Tibial nerve (tissue), 4 donors: ENCODE results near the gene NDUFS8. TPM values are rescaled to one million over a fixed set of nuclear protein-coding genes. Genes with fewer than 3 reads are reported as not detected.

Experiments used
- DNase-seq, 2 donors: peaks; one replicate each; pipeline ENCODE4 v3.0.0-alpha.2; 2019; ENCODE audit warnings: low spot score in 2 of 2
- H3K27ac ChIP-seq, 4 donors: fragments of 200-600 bp; sonication (generic) in 3 of 4; one replicate each; pipeline ENCODE4 v1.5.1; 2017 to 2019; ENCODE audit warnings: mild to moderate bottlenecking in 1 of 4
- H3K27me3 ChIP-seq, 2 donors: fragments of 200-600 bp; sonication (generic) in 1 of 2; one replicate each; pipeline versions ENCODE4 v1.5.1 to v1.6.0; 2017 to 2019
- H3K36me3 ChIP-seq, 3 donors: fragments of 200-600 bp; sonication (generic); one replicate each; pipeline ENCODE4 v1.5.1; 2018 to 2019
- H3K4me1 ChIP-seq, 4 donors: fragments of 200-600 bp; sonication (generic) in 3 of 4; one replicate each; pipeline ENCODE4 v1.5.1; 2017 to 2019
- H3K4me3 ChIP-seq, 4 donors: fragments of 200-600 bp; sonication (generic) in 3 of 4; one replicate each; pipeline ENCODE4 v1.5.1; 2017 to 2019; ENCODE audit warnings: mild to moderate bottlenecking in 1 of 4, moderate library complexity in 1 of 4
- H3K9me3 ChIP-seq, 4 donors: fragments of 200-600 bp; sonication (generic) in 3 of 4; one replicate each; pipeline ENCODE4 v1.5.1; 2017 to 2019
- CTCF ChIP-seq, 5 experiments: fragments of 200-600 bp in 3 of 5; fragments of 450-650 bp in 2 of 5; sonication (generic) in 3 of 5; IDR thresholded peaks; one replicate each; pipeline ENCODE4 v1.5.1; 2016 to 2019; ENCODE audit warnings: antibody characterized with exemption in 5 of 5, mild to moderate bottlenecking in 3 of 5, moderate library complexity in 2 of 5
- EP300 ChIP-seq, 2 donors: sonication (generic); formaldehyde crosslinking; IDR thresholded peaks; one replicate each; pipeline ENCODE4 v1.6.1; 2017; ENCODE audit warnings: antibody characterized with exemption in 2 of 2, mild to moderate bottlenecking in 1 of 2
- POLR2A ChIP-seq, 2 donors: fragments of 450-650 bp; IDR thresholded peaks; one replicate each; pipeline ENCODE4 v1.6.1; 2017; ENCODE audit warnings: antibody characterized with exemption in 2 of 2, mild to moderate bottlenecking in 2 of 2, moderate library complexity in 2 of 2
- WGBS, 2 donors: methylation state at CpG; one replicate each; pipeline ENCODE4 v1.1.5; 2018; 5-methylcytosine and 5-hydroxymethylcytosine counted together
- total RNA-seq, 4 donors: library from RNA; depleted of rRNA; stranded (reverse); fragments of >200 nt; gene quantifications; one replicate each; pipeline ENCODE4 v1.1.0, GENCODE V29; 2016

The NDUFS8 gene
- total RNA-seq, 4 donors from 2014 or later: 143 to 205 (median 180) TPM

- Histone ChIP-seq H3K27me3 (no peaks in the 10 kb centered on the region), H3K9me3 (no peaks in the 10 kb centered on the region), H3K36me3 (peaks cover 0 to 35% (median 0%) of the 10 kb centered on the region in 3 donors), H3K4me1 (peaks cover 0 to 7% (median 3%) of the 10 kb centered on the region in 4 donors), H3K4me3 (no peak overlapping the region), H3K27ac (peak overlapping the region in 2 of 4 donors; percentile 40 to 59)
- whole genome bisulfite sequencing, 2 donors: 92% methylated on average over 29 of the region's 29 CpGs
- no peak for TF ChIP-seq CTCF (IDR thresholded peaks at IDR 0.05)
- no peak for TF ChIP-seq POLR2A (IDR thresholded peaks at IDR 0.05)
- TF ChIP-seq EP300 (IDR thresholded peaks at IDR 0.05): no peak
- no peak for DNase-seq
These were observed 33.0 kb upstream of the NDUFS8 start for GRCh38 chr11:67997475-67997921.

DNA sequence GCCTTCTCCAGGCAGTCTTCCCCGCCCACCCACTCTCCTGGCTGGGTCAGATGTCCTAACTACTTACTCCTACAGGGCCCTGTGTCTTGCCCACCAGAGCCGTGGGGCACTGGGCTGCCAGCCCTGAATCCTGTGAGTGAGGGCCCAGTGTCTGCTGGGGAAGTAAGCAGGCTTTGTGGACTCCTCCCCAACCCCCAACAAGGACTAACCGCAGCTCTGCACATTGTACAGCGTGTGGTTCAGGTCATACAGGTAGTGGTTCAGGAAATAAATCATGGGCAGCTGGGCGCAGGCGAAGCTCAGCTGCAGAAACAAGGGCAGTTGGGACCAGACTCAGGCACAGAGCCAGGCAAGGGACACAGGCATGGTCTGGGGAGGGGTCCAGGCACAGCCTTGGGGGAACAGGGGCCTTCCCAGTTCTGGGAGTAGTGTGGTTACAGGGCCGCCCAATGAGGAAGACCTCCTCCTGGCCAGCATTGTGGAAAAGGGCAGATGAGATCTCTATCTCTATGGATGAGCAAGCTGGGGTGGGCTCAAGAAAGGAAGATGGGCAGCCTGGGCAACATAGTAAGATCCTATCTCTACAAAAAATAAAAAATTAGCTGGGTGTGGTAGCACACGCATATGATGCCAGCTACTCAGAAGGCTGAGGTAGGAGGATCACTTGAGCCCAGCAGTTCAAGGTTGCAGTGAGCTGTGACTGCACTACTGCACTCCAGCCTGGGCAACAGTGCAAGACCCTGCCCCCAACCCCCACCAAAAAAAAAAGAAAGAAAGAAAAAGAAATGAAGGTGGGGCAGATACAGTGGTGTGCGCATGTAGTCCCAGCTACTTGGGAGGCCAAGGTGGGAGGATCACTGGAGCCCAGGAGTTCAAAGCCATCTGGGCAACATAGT is 32.1 kb upstream of the NDUFS8 start:
- H3K36me3 ChIP-seq: peaks cover 0 to 35% (median 0%) of the 10 kb centered on the region in 3 donors
- no peak for DNase-seq
- no peak overlapping the region for H3K27ac ChIP-seq
- 92 to 96% methylated on average over 9 of the region's 9 CpGs for WGBS, 2 donors
- no peak overlapping the region for H3K4me3 ChIP-seq
- no peak for TF ChIP-seq CTCF (IDR thresholded peaks at IDR 0.05)
- peaks cover 0 to 16% (median 3%) of the 10 kb centered on the region in 4 donors for H3K4me1 ChIP-seq
- no peaks in the 10 kb centered on the region for H3K9me3 ChIP-seq
- H3K27me3 ChIP-seq: no peaks in the 10 kb centered on the region

DNA sequence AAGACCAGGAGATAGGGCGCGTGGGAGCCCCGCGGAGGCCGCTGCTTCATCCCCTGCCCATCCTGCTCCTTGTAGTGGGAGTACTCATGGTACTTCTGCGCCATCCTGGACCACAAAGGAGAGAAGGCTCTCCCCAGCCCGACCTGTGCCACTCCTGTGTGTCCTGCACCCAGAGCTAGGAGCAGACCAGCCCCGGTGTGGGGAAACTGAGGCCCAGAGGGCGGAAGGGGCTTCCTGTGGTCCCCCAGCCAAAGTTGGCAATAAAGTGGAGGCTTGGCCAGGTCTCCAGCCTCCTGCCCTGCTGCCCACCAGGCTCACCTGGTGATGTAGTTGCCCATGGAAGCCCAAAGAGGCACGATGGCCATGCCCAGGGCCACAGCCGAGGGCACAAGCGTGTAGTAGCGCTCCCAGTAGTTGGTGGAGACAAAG is 31.3 kb upstream of the NDUFS8 start:
- 95 to 98% methylated on average over 10 to 11 of the region's 13 CpGs for WGBS, 2 donors
- no peaks in the 10 kb centered on the region for H3K27me3 ChIP-seq
- TF ChIP-seq CTCF (IDR thresholded peaks at IDR 0.05) (no peak), POLR2A (IDR thresholded peaks at IDR 0.05) (no peak), EP300 (IDR thresholded peaks at IDR 0.05) (no peak)
- peaks cover 0 to 19% (median 4%) of the 10 kb centered on the region in 4 donors for H3K4me1 ChIP-seq
- no peak overlapping the region for H3K27ac ChIP-seq
- DNase-seq: no peak
- no peaks in the 10 kb centered on the region for H3K9me3 ChIP-seq
- H3K36me3 ChIP-seq: peaks cover 0 to 32% (median 0%) of the 10 kb centered on the region in 3 donors
- no peak overlapping the region for H3K4me3 ChIP-seq

- WGBS, 2 donors: 88 to 92% methylated on average over 5 of the region's 5 CpGs
- no peak overlapping the region for H3K4me3 ChIP-seq
- H3K27ac ChIP-seq: no peak overlapping the region
- H3K9me3 ChIP-seq: no peaks in the 10 kb centered on the region
- TF ChIP-seq CTCF (IDR thresholded peaks at IDR 0.05): no peak
- no peak for TF ChIP-seq POLR2A (IDR thresholded peaks at IDR 0.05)
- no peak for TF ChIP-seq EP300 (IDR thresholded peaks at IDR 0.05)
- H3K36me3 ChIP-seq: peaks cover 0 to 27% (median 0%) of the 10 kb centered on the region in 3 donors
- peaks cover 0 to 23% (median 8%) of the 10 kb centered on the region in 4 donors for H3K4me1 ChIP-seq
- DNase-seq: no peak
- no peaks in the 10 kb centered on the region for H3K27me3 ChIP-seq
These were observed 30.8 kb upstream of the NDUFS8 start for GRCh38 chr11:67999704-68000103.

DNA sequence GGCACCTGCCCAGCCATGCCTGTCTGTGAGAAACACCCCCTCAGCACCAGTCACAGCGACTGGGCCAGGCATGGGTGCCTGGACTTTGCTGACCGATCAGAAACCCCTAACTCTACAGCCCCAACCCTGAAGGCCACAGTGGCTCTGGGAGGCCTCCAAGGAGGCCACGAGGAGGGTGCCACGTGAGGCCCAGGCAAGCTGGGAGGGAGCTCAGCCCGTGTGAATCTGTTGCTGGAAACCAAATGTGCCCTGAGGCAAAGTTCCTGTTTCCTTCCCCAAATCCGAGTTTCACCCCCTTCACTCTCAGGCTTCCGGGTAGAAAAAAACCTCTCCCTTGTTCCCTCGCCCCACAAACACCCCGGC is 27.9 kb upstream of the NDUFS8 start:
- Histone ChIP-seq H3K4me1 (peaks cover 0 to 17% (median 5%) of the 10 kb centered on the region in 4 donors), H3K9me3 (no peaks in the 10 kb centered on the region), H3K4me3 (peak overlapping the region in 3 of 4 donors; percentile 38 to 85 (median 68)), H3K36me3 (peaks cover 0 to 12% (median 0%) of the 10 kb centered on the region in 3 donors), H3K27me3 (no peaks in the 10 kb centered on the region), H3K27ac (peak overlapping the region in 2 of 4 donors; percentile 50 to 89)
- TF ChIP-seq EP300 (IDR thresholded peaks at IDR 0.05) (no peak), CTCF (IDR thresholded peaks at IDR 0.05) (no peak), POLR2A (IDR thresholded peaks at IDR 0.05) (no peak)
- 62 to 65% methylated on average over 9 of the region's 9 CpGs for WGBS, 2 donors
- DNase-seq: no peak
